Smooth muscle cell (in vitro differentiated cells): ENCODE results near the gene SPDL1. TPM values are rescaled to one million over a fixed set of nuclear protein-coding genes. Genes with fewer than 3 reads are reported as not detected.

Experiments used
- DNase-seq: peaks from one replicate; lab custom pipeline; 2025; ENCODE audit not compliant: unreplicated experiment; lab: John Stamatoyannopoulos, UW
- H2AFZ ChIP-seq: fragments of 200-600 bp; sonication (generic); 2 replicates; pipeline ENCODE4 v1.6.0; 2016; ENCODE audit warnings: antibody characterized with exemption, low read depth, mild to moderate bottlenecking
- H3F3A ChIP-seq: fragments of 200-600 bp; sonication (generic); 2 replicates; pipeline ENCODE4 v1.6.0; 2017; ENCODE audit warnings: antibody characterized with exemption, low read depth
- H3K27ac ChIP-seq: fragments of 200-600 bp; sonication (generic); 2 replicates; pipeline ENCODE4 v1.5.1; 2016; ENCODE audit warnings: low read depth, mild to moderate bottlenecking
- H3K27me3 ChIP-seq: fragments of 200-600 bp; sonication (generic); 2 replicates; pipeline ENCODE4 v1.6.1; 2016; ENCODE audit warnings: low read depth, mild to moderate bottlenecking
- H3K36me3 ChIP-seq: fragments of 200-600 bp; sonication (generic); 2 replicates; pipeline ENCODE4 v1.5.1; 2016; ENCODE audit warnings: low read depth
- H3K4me1 ChIP-seq: fragments of 200-600 bp; sonication (generic); 2 replicates; pipeline ENCODE4 v1.5.1; 2016; ENCODE audit warnings: low read depth
- H3K4me2 ChIP-seq: fragments of 200-600 bp; sonication (generic); 2 replicates; pipeline ENCODE4 v1.6.0; 2016; ENCODE audit warnings: mild to moderate bottlenecking
- H3K4me3 ChIP-seq: fragments of 200-600 bp; sonication (generic); 2 replicates; pipeline ENCODE4 v1.5.1; 2016; ENCODE audit warnings: mild to moderate bottlenecking
- H3K79me2 ChIP-seq: fragments of 200-600 bp; sonication (generic); 2 replicates; pipeline ENCODE4 v1.6.0; 2016; ENCODE audit warnings: low read depth, mild to moderate bottlenecking
- H3K9ac ChIP-seq: fragments of 200-600 bp; sonication (generic); 2 replicates; pipeline ENCODE4 v1.6.0; 2016; ENCODE audit warnings: low read depth
- H3K9me3 ChIP-seq: fragments of 200-600 bp; sonication (generic); replicated peaks from 2 replicates; pipeline ENCODE4 v1.5.1; 2016; ENCODE audit warnings: low read depth
- H4K20me1 ChIP-seq: fragments of 200-600 bp; sonication (generic); 2 replicates; pipeline ENCODE4 v1.6.0; 2016; ENCODE audit warnings: low read depth
- WGBS: methylation state at CpG from one replicate; pipeline ENCODE4 v1.1.7; 2016; ENCODE audit warnings: low lambda C conversion rate; 5-methylcytosine and 5-hydroxymethylcytosine counted together
- polyA plus RNA-seq: library from polyadenylated mRNA; unstranded; fragments of >200 nt; fragmentation: Nextera tagmentation; extraction: Ambion mirVana; gene quantifications from 2 replicates; pipeline ENCODE4 v1.2.1, GENCODE V29; 2016
- total RNA-seq: library from RNA; depleted of rRNA; stranded (reverse); fragments of >200 nt; gene quantifications from 2 replicates; pipeline ENCODE4 v1.2.3, GENCODE V29; 2014
- TF ChIP-seq, protein P1 (sequence below): fragments of 200-600 bp; sonication (generic); IDR thresholded peaks from 2 replicates; pipeline ENCODE4 v1.5.1; 2017; ENCODE audit warnings: borderline replicate concordance, mild to moderate bottlenecking, antibody characterized with exemption; ENCODE audit not compliant: insufficient read depth, poor library complexity, severe bottlenecking

SPDL1 gene
- total and polyA plus RNA-seq, 2 experiments from 2014 or later = 28.0 to 75.2 TPM

DNA sequence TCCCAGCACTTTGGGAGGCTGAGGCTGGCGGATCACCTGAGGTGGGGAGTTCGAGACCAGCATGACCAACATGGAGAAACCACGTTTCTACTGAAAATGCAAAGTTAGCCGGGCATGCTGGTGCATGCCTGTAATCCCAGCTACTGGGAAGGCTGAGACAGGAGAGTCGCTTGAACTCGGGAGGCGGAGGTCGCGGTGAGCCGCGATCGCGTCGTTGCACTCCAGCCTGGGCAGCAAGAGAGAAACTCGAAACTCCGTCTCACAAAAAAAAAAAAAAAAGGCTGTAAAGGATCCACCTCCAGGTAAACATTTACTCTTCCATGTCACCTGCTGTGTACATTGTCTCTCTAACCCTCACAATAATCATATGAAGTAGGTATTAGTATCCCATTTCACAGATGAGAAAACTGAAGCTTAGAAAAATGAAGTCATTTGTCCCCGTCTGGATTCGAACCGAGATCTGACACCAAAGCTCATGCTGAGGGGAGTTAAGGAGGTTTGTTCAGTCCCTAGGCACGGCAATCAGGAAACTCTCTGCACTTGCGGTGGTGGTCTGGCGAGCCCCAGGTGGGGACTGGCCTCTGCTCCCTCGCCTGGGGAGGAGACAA is 53.0 kb downstream of the SPDL1 start:
- no peaks in the 10 kb centered on the region for H3K79me2 ChIP-seq
- no peak overlapping the region for H3K9ac ChIP-seq
- no peak overlapping the region for H2AFZ ChIP-seq
- peak overlapping the region; percentile 39 for H3K4me3 ChIP-seq
- no peaks in the 10 kb centered on the region for H3K4me1 ChIP-seq
- H3K36me3 ChIP-seq = no peaks in the 10 kb centered on the region
- H3F3A ChIP-seq = no peaks in the 10 kb centered on the region
- TF ChIP-seq, protein P1, sequence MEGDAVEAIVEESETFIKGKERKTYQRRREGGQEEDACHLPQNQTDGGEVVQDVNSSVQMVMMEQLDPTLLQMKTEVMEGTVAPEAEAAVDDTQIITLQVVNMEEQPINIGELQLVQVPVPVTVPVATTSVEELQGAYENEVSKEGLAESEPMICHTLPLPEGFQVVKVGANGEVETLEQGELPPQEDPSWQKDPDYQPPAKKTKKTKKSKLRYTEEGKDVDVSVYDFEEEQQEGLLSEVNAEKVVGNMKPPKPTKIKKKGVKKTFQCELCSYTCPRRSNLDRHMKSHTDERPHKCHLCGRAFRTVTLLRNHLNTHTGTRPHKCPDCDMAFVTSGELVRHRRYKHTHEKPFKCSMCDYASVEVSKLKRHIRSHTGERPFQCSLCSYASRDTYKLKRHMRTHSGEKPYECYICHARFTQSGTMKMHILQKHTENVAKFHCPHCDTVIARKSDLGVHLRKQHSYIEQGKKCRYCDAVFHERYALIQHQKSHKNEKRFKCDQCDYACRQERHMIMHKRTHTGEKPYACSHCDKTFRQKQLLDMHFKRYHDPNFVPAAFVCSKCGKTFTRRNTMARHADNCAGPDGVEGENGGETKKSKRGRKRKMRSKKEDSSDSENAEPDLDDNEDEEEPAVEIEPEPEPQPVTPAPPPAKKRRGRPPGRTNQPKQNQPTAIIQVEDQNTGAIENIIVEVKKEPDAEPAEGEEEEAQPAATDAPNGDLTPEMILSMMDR = no peak
- WGBS = 52% methylated on average over 23 of the region's 23 CpGs
- peaks cover 33% of the 10 kb centered on the region for H3K27me3 ChIP-seq
- DNase-seq = no peak
- H3K9me3 ChIP-seq = no peaks in the 10 kb centered on the region
- H3K4me2 ChIP-seq = peak overlapping the region; percentile 86
- no peaks in the 10 kb centered on the region for H4K20me1 ChIP-seq
- H3K27ac ChIP-seq = no peak overlapping the region

DNA sequence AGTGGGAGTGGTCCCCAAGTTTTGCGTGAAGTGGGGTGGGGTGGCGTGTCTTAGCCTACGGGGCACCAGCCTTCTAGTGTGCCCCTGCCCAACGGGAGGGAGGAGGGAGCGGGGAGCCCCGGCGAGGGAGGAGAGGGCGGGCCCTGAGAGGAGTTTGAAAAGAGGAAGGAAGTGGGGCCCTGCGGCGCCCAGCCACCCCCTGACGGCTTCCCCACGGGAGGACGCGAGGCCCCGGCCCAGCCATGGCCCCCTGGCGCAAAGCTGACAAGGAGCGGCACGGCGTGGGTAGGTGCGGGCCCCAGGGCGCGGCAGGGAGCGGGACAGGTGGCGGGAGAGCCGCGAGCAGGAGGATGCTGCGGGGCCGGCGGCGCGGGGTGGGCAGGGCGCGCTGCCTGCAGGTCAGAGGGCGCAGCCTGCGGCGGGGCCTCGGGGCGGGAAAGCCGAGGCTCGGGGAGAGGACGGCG is 53.5 kb downstream of the SPDL1 start, which contains the start of gene DOCK2:
Gene DOCK2 (plus strand): TSS at position 191 of the 464 bp plus-strand sequence. CDS start 52 bp downstream, at position 243.
- Histone ChIP-seq H3K79me2 (no peaks in the 10 kb centered on the region), H3K4me2 (peak within 1 kb of the TSS; percentile 86), H3F3A (no peaks in the 10 kb centered on the region), H3K36me3 (no peaks in the 10 kb centered on the region), H3K9me3 (no peaks in the 10 kb centered on the region), H2AFZ (no peak within 1 kb of the TSS), H3K4me1 (no peaks in the 10 kb centered on the region), H3K4me3 (peak within 1 kb of the TSS; percentile 39), H3K27ac (no peak within 1 kb of the TSS), H3K27me3 (peaks cover 33% of the 10 kb centered on the region), H4K20me1 (no peaks in the 10 kb centered on the region), H3K9ac (no peak within 1 kb of the TSS)
- TF ChIP-seq, protein P1 = no peak
- no peak for DNase-seq
- WGBS = 9% methylated on average over 25 of the region's 42 CpGs

DNA sequence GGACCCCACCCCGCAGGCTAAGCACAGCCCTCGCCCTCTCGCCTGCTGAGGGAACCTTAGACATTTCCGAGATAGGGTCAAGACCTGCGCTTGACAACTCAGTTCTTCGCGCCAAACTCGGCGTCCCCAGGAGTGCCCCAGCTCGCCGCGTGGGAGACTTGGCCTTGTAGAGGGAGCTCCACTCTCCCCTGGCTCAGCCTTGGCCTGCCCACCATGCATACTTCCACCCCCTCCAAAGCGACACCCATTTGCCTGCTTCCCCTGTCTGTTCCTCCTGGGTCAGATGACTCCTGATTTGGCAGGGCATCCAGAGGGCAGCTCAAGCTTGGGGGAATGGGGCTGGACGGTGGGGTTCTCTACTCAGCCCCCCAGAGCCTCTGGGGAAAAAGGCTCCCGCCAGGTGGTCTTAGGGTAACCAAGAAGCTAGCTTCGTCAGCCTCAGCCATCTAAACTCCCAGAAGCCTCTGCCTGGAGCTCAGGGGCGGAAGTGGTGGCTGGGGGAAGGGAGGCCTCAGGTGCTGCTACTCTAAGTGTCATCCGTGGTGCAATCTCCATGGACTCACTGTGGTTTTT is 54.1 kb downstream of the SPDL1 start:
- peaks cover 33% of the 10 kb centered on the region for H3K27me3 ChIP-seq
- 50% methylated on average over 16 of the region's 18 CpGs for WGBS
- H3K9ac ChIP-seq = no peak overlapping the region
- no peak overlapping the region for H2AFZ ChIP-seq
- H3K4me1 ChIP-seq = no peaks in the 10 kb centered on the region
- no peak for DNase-seq
- no peaks in the 10 kb centered on the region for H3F3A ChIP-seq
- H3K9me3 ChIP-seq = no peaks in the 10 kb centered on the region
- H4K20me1 ChIP-seq = no peaks in the 10 kb centered on the region
- no peak overlapping the region for H3K4me3 ChIP-seq
- H3K36me3 ChIP-seq = no peaks in the 10 kb centered on the region
- no peak overlapping the region for H3K27ac ChIP-seq
- H3K4me2 ChIP-seq = peak overlapping the region; percentile 86
- no peaks in the 10 kb centered on the region for H3K79me2 ChIP-seq
- TF ChIP-seq, protein P1 = no peak
